Loucy (cell line): Measurements from ENCODE around the gene MPHOSPH6.

ENCODE experiments used
- CTCF ChIP-seq: fragments of 200-600 bp; sonication (generic); conservative IDR thresholded peaks from 2 replicates; pipeline ENCODE4 v1.5.1; 2014; ENCODE audit warnings: mild to moderate bottlenecking, antibody characterized with exemption, low read length
- EZH2phosphoT487 ChIP-seq: fragments of 200-600 bp; IDR thresholded peaks from 2 replicates; pipeline ENCODE4 v1.6.1; 2018; ENCODE audit warnings: antibody characterized with exemption, mild to moderate bottlenecking, moderate library complexity, borderline replicate concordance

GRCh38 chr16:82124651-82125050, 45.4 kb downstream of the MPHOSPH6 start:
- TF ChIP-seq CTCF (no peak), EZH2phosphoT487 (no peak)
